HG02571 (cell line): ENCODE measurements around the gene PAGE5.

Source experiments
- ATAC-seq: cut with Tn5 transposase; IDR thresholded peaks from one replicate; pipeline ENCODE4 v1.9.1; 2021; ENCODE audit warnings: mild to moderate bottlenecking, moderate library complexity; ENCODE audit not compliant: unreplicated experiment

The PAGE5 gene, protein sequence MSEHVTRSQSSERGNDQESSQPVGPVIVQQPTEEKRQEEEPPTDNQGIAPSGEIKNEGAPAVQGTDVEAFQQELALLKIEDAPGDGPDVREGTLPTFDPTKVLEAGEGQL

DNA sequence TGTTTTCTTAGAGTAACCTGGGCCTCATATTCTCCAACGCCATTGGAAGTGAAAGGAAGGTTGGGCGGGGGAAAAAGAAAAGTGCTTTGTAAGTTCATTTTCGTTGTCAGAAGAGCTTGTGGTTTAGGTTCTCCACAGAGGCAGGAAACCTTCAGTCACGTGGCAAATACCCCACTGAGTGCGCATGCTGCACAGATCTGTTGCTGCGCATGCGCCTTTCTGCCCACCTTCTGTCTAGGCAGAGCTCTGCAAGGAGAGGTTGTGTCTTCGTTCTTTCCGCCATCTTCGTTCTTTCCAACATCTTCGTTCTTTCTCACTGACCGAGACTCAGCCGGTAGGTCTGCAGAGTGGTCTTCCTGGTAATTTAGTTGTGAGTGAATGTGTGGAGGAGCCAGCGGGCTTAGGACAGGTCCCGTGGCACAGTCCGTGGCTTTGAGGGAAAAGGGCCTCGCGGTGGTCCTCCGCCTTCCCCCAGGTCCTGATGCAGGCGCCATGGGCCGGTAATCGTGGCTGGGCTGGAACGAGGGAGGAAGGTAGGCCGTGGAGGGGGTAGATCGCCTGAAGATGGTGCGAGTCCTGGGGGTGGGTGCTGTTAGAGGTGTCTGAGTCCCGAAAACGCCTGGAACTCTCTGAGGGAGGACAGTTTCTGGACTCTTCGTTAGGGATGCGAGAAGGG lies at the start of gene PAGE5:
TSS of gene PAGE5 (plus strand) at position 228 of the 676 bp plus-strand sequence. CDS start 1,037 bp downstream, outside the sequence.
- ATAC-seq = no peak

DNA sequence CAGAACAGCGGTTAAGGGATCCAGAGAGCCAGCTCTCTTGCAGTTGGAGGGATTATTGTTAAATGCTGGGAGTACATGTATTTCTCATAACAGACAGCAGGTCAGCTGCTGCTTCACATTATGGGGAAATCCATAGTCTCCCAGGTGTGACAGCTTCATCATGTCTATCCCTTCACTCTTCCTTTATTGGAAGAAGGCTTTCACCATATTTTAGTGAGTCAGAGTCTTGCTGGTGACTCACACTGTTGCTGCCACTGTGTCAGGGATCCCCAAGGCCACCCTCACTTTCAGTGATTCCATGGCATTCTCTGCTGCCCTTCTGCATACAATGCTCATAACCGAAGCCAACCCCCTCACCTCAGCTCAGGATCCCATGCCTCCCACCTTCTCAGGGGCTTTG lies 32.9 kb upstream of the PAGE5 start:
- no peak for ATAC-seq

DNA sequence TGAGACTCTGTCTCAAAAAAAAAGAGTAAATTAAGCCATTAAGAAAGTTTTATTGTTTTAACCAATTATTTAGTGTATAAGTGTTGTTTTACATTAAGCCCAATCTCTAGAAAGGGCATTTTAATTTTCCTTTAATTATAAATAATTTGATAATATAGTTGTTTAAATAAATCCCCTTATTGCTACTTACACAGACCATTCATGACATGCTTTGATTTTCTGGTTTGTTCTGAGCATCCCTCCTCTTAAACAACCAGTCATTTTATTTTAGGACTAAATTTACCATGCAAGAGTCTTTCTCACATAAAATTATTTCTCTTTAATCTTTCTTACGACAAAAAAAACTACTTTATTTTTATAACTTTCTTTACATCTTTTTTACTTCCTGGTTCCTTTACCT lies 23.5 kb upstream of the PAGE5 start:
- no peak for ATAC-seq

DNA sequence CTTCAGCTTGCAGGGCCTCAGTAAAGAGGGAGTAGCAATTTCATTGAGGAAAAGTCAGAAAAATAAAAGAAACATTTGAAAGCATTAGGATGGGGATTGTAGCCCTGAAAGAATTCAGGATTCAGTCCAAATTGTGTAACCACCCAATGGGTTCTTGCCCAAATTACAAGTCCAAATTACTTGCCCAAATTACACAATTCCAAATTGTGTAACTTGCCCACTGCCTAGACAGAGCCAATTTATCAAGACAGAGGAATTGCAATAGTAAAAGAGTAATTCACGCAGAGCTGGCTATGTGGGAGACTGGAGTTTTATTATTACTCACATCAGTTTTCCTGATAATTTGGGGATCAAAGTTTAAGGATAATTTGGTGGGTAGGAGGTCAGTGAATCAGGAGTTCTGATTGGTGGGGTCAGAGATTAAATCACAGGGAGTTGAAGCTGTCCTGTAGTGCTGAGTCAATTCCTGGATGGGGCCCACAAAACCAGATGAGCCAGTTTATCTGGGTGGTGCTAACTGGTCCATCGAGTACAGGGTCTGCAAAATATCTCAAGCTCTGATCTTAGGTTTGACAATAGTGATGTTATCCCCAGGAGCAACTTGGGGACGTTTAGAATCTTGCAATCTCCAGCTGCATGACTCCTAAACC lies 18.1 kb upstream of the PAGE5 start:
- ATAC-seq = no peak

DNA sequence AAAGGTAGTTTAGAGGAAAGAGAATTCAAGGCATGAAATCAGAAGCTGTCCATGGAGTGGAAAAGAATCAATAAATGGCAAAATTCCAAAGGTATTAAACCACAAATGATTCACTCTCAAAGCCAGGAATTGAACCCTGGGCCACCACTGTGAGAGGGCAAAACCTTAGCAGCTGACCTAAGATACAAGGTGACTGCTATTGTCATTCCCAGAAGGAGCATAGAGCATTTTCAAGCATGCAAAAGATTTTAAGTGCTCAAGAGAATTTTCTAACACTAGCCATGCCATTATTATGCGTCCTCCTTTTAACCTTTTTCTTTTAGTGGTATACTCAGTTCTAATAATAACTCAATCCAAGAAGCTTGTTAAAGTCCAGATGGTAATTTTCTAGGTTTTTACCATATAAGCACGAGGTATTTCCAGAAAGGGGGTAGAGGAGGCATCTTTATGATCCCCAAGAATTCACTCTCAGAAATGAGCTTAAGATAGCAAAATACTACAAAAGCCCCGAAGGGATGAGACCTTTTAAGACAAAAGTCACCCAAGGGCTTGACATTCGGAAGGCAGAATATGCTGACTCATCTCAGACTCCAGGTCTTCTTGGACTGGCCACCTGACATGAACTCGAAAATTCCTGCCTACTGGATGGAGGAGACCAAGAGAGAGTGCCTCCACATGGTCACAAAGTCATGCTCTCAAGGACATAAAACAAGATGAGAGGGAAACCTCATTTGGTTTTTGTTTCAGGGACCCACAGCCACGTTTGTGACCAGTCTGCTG lies 13.8 kb upstream of the PAGE5 start:
- no peak for ATAC-seq

DNA sequence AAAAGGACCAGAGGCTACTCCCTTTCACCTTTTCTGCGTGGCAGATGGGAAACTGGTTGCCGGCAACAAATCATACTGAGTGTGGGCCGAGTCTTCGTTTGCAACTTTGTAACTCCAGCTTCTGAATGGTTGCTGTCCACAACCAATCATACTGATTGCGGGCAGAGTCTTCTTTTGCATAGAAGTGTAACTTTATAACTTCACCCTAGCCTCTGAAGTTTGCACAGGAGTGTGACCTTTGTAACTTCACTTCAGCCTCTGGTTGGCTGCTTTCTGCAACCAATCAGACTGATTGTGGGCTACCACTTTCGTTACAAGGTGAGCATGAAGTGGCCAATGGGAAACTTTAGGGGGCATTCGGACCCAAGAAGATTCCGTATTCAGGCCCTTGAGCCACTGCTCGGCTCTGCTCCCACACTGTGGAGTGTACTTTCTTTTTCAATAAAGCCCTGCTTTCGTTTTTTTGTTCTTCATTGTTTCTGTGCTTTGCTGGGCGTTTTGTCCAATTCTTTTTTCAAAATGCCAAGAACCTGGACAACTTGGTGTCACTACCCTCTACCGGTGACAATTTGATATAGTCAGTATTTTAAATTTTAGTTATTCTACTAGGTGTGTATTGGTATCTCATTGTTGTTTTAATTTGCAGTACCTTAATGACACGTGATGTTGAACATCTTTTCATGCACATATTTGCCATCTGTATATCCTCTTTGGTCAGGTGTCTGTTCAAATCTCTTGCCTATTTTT lies 9.0 kb upstream of the PAGE5 start:
- ATAC-seq = no peak

DNA sequence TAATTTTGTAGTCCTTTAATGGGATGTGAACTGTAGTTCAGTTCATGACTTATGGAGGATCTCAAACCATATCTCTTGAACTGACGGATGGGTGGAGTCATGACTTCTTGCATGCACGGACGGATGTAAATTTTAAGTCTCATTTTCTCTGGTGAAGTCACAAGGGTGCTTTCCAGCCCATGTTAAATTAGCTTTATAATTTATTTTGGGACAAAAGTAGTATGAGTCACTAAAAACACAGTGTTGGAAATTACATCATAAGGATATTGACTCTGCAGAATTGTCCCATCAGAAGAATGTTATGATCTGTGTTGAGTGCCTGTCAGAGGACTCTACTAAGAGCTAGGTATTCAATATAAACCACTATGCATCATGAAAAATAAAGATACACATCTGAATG lies 6.8 kb upstream of the PAGE5 start:
- no peak for ATAC-seq

DNA sequence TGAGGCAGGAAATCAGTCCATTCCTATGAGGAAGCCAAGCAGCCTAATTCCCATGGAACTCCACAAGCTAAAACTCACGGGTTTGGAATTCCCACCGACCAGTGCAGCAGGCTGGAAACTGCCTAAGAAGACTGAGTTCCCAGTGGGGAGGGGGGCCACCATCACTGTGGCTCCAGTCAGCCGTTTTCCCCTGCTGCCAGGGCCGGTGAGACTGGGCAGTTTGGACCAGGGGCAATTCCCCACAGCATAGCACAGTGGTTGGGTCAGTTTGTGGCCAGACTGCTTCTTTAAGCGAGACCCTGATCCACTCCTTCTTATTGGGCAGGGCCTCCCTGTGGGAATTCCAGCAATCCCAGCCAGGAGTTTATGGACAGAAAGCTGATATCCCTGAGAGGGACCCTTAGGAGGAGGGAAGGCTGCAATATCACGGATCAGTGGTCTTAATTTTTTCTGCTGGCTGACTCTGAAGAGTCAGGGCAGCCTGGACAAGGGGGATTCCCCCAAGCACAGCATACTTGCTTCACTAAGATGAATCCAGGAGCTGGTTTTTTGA lies 20.7 kb downstream of the PAGE5 start:
- no peak for ATAC-seq

DNA sequence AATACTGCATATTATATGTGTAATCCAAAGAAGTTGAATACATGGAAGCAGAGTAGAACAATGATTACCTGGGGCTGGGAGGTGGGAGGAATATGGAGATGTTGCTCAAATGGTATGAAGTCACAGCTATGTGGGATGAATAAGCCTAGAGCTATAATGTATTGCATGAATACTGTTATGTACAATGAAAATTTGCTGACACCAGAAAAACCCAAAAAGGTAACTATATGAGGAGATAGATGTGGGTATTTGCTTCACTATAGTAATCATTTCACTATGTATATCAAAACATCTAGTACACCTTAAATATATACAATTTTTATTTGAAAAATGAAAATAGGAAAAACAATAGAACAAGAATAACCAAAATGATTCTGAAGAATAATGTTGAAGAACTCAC lies 33.4 kb downstream of the PAGE5 start:
- ATAC-seq = no peak

DNA sequence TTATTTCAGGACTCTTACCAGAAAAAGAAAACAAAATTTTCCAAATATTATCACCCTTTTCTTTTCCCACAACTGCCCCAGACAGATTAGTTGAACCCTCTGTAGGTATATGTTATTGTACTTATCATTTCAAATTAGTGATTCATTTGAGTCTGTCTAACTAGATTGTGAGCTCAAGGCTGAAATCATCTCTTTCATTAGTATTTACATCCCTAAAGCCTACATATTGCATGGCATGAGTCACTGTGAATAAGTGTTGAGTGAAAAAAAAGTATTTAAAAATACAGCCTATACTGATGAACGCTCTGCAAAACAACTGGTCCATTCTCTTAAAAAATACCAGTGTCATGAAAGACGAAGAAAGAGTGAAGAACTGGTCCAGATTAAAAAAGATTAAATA lies 40.7 kb downstream of the PAGE5 start:
- ATAC-seq = no peak

DNA sequence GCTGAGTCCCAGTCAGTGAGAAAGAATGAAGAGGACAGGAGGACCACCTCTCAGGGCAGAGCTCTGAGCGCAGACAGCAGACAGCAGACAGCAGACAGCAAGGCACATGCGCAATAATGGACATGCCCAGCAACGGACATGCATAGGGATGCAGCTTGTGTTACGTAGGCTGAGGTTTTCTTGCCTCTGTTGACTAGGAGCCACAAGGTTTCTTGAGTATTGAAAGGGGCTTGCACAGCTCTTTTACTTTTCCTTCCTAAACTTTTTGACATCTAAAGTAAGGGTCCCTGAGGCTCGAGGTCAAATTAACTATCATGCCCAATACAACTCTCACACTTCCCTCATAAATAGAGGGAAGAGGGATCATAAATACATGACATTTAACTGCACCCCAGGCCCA lies 44.7 kb downstream of the PAGE5 start, which contains the start of gene PAGE3:
TSS of gene PAGE3 (minus strand) at position 101 of the 400 bp plus-strand sequence. CDS start 1,013 bp downstream, outside the sequence.
- no peak for ATAC-seq
